ENCODE measurements around the gene STIM2. TPM values are rescaled to one million over a fixed set of nuclear protein-coding genes. Genes with fewer than 3 reads are reported as not detected.

Gene STIM2
- total RNA-seq, 1 experiment from 2014 or later: 23.9 TPM

DNA sequence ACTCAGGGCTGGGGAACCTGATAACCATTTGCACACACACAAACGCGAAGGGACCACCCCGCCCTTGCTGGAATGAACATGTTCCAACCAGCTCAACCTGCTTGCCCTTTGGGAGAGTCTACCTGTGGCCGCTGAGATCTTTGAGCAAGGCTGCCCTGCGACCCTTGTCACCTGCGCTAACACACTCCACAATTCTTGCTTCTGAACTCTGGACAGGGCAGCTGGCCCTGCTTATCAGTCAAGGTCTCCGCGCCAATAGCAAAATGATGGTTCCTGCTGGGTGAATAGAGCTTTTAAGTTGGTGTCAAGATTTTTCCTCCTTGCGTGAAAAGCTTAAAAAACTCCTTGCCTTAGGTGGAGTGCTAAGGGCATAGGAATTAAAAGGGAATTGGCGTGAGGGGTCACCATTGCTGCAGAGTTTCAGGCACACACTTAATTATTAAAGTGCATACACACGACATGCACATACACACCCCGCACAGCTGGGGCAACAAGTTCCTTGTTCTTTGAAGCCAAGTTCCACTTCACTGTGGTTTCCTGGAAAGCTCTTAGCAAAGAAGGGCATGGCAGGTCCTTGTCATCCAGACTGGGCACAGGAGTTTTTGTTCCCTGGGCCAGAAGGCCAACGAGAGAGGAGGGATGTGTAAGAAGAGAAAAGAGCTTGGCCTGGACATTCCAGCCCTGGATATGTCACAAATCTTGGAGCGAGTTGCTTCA is 207.7 kb downstream of the STIM2 start:
- POLR2A ChIA-PET: no interaction called here
- H3K9me3 ChIP-seq (ENCODE audit: control insufficient read depth, insufficient read depth, low read depth, low read length): no peaks in the 10 kb centered on the region
- in situ Hi-C loops (cut with HindIII; ENCODE audit: low pct_unique_long_range_greater_than_20kb, low sequenced_read_pairs): no loop called here
- no peak overlapping the region for H3K27ac ChIP-seq (ENCODE audit: low read length)
- no TSS peak for BruUV-seq (replicated peaks)
- no peaks in the 10 kb centered on the region for H3K27me3 ChIP-seq (ENCODE audit: control insufficient read depth, insufficient read depth, low read length)
- no peaks in the 10 kb centered on the region for H3K36me3 ChIP-seq (ENCODE audit: control insufficient read depth, insufficient read depth, low read length)
- intact Hi-C loops (cut with micrococcal nuclease; ENCODE audit: unreplicated experiment): no loop called here
- no peak overlapping the region for H3K4me3 ChIP-seq (ENCODE audit: low read depth in 2 of 2, low read length in 2 of 2)
- CTCF ChIA-PET: no interaction called here
- TF ChIP-seq POLR2AphosphoS5 (IDR thresholded peaks at IDR 0.05; ENCODE audit: low read depth, low read length) (no peak), SIN3A (IDR thresholded peaks at IDR 0.05; ENCODE audit: borderline replicate concordance, insufficient read depth, low read depth, low read length) (no peak), TCF7L2 (IDR thresholded peaks at IDR 0.05; ENCODE audit: low read depth, low read length) (no peak)
- no peak for ATAC-seq
- no peak for DNase-seq (ENCODE audit: low read depth, low spot score)
- no peaks in the 10 kb centered on the region for H3K4me1 ChIP-seq (ENCODE audit: control insufficient read depth, insufficient read depth, low read length)

Data from Panc1 (cell line).